GM12892 (cell line): ENCODE measurements around the gene NKX6-2.

Experiments
- DNase-seq: peaks from one replicate; pipeline ENCODE4 v3.0.0; 2011; ENCODE audit not compliant: insufficient read length
- FAIRE-seq: peaks from 2 replicates; lab custom pipeline; 2011; peaks lifted over from hg19 to GRCh38; lab: Jason Lieb, UNC
- POLR2A ChIP-seq: IDR thresholded peaks from 2 replicates; pipeline ENCODE4 v1.6.1; 2011; ENCODE audit warnings: low read depth, low read length, control low read depth
- POLR2AphosphoS5 ChIP-seq: IDR thresholded peaks from 2 replicates; pipeline ENCODE4 v1.6.1; 2011; ENCODE audit warnings: low read depth, low read length, control low read depth
- TAF1 ChIP-seq: IDR thresholded peaks from 2 replicates; pipeline ENCODE4 v1.6.1; 2011; ENCODE audit warnings: low read depth, mild to moderate bottlenecking, control low read depth, low read length, borderline replicate concordance

NKX6-2 gene

GRCh38 chr10:132756591-132756990, 29.4 kb downstream of the NKX6-2 start:
- no peak for TF ChIP-seq POLR2A
- no peak for TF ChIP-seq POLR2AphosphoS5
- TF ChIP-seq TAF1: no peak
- FAIRE-seq (no peak), DNase-seq (no peak)

DNA sequence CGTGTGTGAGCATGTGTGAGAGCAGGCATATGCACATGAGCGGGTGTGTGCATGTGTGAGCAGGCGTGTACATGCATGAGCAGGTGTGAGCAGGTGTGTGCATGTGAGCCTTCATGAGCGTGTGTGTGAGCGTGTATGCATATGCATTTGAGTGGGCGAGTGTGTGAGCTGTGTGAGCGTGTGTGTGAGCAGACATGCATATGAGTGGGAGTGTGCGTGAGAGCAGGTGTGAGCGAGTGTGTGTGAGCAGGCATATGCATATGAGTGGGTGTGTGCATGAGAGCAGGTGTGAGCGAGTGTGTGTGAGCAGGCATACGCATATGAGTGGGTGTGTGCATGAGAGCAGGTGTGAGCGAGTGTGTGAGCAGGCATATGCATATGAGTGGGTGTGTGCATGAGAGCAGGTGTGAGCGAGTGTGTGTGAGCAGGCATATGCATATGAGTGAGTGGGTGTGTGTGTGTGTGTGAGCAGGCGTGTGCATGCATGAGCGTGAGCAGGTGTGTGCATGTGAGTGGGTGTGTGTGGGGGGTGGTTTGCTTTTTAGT, 30.7 kb downstream of the NKX6-2 start:
- FAIRE-seq (no peak), DNase-seq (no peak)
- TF ChIP-seq POLR2A: no peak
- no peak for TF ChIP-seq POLR2AphosphoS5
- no peak for TF ChIP-seq TAF1

DNA sequence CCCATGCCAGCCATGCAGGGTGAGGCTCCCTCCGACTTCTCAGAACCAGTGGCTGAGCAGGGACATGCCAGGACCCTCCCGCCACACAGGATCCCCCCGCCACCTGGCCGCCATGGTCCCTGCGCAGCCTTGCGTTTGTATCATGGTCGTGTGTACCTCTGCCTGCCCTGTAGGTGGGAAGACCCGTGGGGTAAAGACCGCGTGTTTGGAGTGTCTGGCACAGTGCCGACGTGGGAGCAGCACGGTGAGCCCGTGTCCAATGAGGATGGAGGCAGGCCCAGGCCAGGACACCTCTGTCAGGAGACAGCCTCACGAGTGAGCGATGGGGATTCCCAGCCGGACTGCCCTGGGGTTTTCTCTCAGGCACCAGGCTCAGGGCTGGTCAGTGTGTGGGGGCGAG, 31.9 kb downstream of the NKX6-2 start:
- no peak for FAIRE-seq
- TF ChIP-seq POLR2AphosphoS5: no peak
- TF ChIP-seq TAF1: no peak
- TF ChIP-seq POLR2A: no peak
- DNase-seq: no peak

- FAIRE-seq (no peak), DNase-seq (no peak)
- TF ChIP-seq TAF1 (no peak), POLR2A (no peak), POLR2AphosphoS5 (no peak)
These were observed 32.4 kb downstream of the NKX6-2 start for GRCh38 chr10:132753596-132753995.

DNA sequence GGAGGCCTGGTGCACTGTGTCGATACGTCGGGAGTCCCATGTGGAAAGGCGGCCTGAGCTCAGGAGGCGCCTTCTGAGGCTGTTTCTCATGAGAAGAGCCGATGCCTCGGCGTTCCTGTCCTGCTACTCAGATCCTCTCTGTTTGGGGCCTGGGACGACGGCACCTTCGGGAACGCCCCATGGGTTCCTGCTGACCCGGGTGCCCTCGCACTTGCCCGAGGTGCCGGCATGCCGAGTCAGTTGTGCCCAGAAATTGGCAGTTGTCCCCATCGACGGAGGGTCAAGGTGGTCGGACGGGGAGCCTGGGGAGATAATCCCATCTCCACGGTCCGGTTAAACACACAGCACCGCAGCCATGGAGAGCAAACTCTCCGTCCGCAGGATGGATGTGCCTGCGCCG, 33.0 kb downstream of the NKX6-2 start:
- no peak for TF ChIP-seq POLR2AphosphoS5
- no peak for TF ChIP-seq POLR2A
- TF ChIP-seq TAF1: no peak
- DNase-seq (no peak), FAIRE-seq (no peak)

DNA sequence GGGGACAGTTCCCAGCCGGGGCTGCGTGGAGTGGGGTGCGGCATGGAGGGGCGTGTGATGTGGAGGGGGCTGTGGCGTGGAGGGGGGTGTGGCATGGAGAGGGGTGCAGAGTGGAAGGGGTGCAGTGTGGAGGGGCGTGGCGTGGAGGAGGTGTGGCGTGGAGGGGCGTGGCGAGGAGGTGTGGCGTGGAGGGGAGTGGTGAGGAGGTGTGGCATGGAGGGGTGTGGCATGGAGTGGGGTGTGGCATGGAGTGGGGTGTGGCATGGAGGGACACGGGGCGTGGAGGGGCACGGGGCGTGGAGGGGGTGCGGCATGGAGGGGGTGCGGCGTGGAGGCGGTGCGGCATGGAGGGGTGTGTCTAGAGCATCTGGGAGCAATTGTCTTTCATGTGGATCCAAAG, 33.6 kb downstream of the NKX6-2 start:
- FAIRE-seq: no peak
- no peak for DNase-seq

DNA sequence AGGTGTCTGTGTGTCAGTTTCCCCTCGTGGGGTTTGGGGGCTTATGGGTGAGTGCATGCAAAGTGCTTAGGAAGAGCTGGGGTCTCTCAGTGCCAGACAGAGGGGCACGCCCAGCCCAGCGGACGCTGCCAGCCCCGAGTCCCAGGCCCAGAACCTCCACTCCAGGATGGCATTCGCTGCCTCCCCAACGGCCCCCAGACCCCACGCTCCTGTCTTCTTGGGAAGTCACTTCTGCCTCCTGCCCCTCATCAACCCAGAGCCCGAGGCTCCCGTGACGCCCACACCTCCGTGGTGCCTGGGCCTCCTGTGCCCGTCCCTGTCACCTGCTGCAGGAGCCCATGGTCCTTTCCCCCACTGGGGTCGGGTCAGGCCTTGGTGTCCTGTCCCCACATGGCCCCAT, 35.0 kb downstream of the NKX6-2 start:
- no peak for TF ChIP-seq POLR2AphosphoS5
- no peak for DNase-seq
- FAIRE-seq: no peak

More for the DNA sequence above, 33.6 kb downstream of the NKX6-2 start:
- no peak for TF ChIP-seq TAF1
- no peak for TF ChIP-seq POLR2A
- no peak for TF ChIP-seq POLR2AphosphoS5

GRCh38 chr10:132749371-132749795, 36.6 kb downstream of the NKX6-2 start:
- TF ChIP-seq POLR2AphosphoS5 (no peak), POLR2A (no peak), TAF1 (no peak)
- DNase-seq (no peak), FAIRE-seq (no peak)

- TF ChIP-seq POLR2A: no peak
- no peak for TF ChIP-seq POLR2AphosphoS5
- no peak for TF ChIP-seq TAF1
- DNase-seq (no peak), FAIRE-seq (no peak)
These were observed 37.2 kb downstream of the NKX6-2 start for GRCh38 chr10:132748545-132749370.

- no peak for TF ChIP-seq POLR2A
- TF ChIP-seq POLR2AphosphoS5: no peak
- TF ChIP-seq TAF1: no peak
- no peak for DNase-seq
- FAIRE-seq: no peak
These were observed 37.8 kb downstream of the NKX6-2 start for GRCh38 chr10:132748135-132748534.

DNA sequence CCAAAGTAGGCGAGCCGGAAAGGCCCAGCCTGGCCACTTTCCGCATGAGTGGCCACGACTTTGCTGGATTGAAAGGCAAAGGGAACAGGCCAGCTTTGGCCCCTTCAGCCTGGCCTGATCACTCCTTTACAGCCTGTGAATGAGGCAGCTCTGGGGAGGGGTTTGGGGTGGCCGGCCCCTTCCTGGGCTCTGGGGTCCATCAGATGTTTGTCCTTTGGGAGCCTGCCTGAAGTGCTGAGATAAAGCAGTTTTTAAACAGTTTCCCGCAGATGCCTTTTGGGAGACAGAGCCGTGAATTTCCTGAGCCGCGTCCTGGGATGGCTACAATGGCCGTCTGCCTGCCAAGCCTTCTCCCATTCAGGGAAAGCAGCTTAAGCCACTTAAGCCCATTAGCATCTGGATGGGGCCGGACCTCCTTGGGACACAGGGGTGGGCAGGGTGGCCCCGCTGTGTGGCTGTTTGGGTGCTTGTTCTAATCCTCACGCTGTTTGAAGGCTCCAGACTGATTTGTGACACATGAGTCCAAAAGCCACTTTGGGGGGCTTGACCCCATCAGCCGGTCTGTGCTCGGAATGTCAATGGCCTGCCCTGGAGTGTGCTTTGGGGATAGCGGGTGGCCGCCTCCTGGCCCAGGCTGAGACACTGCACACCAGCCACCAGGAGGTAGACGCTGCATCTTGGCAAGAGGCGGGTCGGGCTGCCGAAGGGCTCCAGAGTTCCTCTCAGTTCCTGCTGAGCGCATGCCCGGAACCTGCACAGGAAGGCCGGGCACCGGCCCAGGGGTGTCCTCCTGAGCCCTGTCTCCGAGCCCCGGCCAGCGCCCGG, 38.9 kb downstream of the NKX6-2 start:
- no peak for DNase-seq
- TF ChIP-seq POLR2A (no peak), TAF1 (no peak), POLR2AphosphoS5 (no peak)
- FAIRE-seq: no peak

DNA sequence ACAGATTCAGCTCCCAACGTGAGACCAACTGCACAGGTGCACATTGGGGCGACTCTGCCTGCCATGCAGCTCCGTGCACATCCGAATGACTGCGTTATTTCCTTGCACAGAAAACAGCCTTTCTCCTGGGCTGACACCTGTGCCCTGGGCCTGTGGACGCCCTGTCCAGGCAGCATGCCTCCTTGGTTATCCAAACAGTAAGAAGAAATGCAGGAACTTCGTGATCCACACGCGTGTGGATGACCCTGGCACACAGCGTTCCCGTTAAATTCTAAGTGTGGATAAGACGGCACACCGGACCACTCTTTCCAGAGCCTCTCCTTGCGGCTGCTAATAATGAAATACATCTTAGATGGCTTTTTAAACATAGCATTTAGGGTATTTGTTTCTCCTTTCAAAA, 39.6 kb downstream of the NKX6-2 start:
- TF ChIP-seq TAF1: no peak
- TF ChIP-seq POLR2AphosphoS5: no peak
- TF ChIP-seq POLR2A: no peak
- no peak for DNase-seq
- no peak for FAIRE-seq

DNA sequence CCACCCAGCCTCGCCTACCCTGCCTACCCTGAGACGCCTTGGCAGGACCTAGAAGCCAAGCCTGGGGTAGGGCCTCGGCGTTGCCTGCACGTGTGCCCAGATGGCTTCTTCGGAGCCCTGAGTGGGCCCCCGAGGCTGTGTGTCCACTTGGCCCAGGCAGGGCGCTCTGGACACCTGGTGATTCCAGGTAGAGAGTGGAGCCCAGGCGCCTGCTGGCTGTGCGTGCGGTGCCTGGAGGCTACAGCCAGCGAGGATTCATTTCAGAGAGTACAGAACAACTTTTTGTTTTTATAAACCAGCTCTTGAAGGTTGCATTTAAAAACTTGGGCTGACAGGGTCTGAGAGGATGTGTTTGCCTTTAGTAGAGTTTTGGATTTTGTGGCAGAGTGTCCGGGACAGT, 40.0 kb downstream of the NKX6-2 start:
- DNase-seq: no peak
- no peak for FAIRE-seq
- TF ChIP-seq POLR2A (no peak), TAF1 (no peak), POLR2AphosphoS5 (no peak)
